GM12801 (cell line): ENCODE measurements around the gene TBL1X.

Experiments
- TF ChIP-seq, protein P1 (sequence below): IDR thresholded peaks from one replicate; pipeline ENCODE4 v1.5.1; 2011; ENCODE audit warnings: control low read depth; ENCODE audit not compliant: insufficient read length; ENCODE audit errors: extremely low read depth

The TBL1X gene

DNA sequence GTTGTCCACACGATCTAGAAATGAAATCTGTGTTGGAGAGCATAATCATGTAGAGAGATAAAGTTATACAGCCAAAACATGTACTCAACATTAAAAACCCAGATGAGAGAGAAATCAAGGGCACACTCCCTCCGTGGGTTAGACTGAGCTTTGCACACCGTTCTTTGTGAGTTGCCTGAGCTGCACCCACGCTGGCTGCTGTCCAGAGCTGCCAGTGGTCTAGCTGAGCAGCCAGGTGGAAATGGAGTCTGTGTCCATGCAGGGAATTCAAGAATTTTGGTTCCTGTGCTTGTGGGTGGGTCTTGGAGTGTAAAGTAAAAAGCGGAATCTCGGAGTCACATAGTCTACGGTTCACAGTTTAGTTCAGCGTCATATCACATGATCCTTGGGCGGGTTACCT is 216.2 kb downstream of the TBL1X start:
- TF ChIP-seq, protein P1, sequence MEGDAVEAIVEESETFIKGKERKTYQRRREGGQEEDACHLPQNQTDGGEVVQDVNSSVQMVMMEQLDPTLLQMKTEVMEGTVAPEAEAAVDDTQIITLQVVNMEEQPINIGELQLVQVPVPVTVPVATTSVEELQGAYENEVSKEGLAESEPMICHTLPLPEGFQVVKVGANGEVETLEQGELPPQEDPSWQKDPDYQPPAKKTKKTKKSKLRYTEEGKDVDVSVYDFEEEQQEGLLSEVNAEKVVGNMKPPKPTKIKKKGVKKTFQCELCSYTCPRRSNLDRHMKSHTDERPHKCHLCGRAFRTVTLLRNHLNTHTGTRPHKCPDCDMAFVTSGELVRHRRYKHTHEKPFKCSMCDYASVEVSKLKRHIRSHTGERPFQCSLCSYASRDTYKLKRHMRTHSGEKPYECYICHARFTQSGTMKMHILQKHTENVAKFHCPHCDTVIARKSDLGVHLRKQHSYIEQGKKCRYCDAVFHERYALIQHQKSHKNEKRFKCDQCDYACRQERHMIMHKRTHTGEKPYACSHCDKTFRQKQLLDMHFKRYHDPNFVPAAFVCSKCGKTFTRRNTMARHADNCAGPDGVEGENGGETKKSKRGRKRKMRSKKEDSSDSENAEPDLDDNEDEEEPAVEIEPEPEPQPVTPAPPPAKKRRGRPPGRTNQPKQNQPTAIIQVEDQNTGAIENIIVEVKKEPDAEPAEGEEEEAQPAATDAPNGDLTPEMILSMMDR: no peak

DNA sequence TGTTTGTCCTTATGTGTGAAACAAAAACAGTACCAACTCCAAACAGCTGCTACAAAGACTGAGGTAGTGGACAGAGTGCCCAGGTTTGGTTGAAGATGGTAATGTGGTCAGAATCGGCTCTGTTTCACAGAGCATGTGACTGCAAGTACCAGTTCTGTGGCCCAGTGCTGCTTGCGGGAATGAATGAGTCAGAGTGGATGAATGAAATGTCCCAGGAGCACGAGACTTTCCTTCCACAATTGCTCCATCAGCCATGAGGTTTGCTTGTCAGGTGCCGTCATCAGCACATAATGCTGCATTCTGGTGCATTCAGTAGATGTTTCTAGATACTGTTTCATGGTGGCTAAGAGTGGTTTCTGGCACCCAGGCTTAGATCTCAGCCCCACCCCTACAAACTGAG is 216.6 kb downstream of the TBL1X start:
- TF ChIP-seq, protein P1: no peak

DNA sequence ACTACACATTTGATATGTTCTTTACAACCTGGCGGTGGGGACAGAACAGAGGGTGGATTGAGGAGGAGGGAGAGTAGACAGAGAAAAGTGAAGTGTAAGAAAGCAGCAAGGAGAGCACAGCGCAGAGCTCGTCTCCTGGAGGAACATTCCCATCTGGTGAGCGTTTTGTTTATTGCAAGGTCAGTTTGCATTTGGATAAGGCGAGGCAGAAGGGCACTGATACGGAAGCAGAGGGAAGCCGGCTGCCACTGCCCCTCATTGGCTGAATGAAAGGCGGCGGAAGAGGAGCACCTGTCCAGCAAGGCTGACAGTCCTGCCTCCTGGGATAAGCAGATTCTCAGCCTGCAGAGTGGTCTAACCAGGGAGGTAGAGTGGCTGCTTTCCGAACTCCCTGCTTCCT is 217.6 kb downstream of the TBL1X start:
- TF ChIP-seq, protein P1: no peak

DNA sequence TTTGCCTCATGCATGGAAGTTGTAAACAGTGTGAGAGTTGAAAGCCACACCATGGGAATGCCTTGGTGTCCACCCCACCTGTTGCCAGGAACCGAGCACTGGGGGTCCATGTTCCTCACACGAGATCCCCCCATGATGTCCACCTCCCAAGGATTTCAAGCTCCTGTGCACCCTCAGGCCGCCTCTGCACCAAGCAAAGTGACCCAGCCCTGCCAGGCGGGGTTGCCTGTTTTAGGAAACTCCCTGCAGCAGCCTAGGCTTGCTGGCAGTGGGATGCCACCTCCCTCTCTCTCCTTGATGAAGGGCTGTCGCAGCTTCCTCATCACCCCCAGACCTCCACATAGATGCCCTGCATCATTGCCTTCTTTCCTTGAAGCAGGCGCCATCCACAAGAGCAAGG is 218.0 kb downstream of the TBL1X start:
- TF ChIP-seq, protein P1: no peak

DNA sequence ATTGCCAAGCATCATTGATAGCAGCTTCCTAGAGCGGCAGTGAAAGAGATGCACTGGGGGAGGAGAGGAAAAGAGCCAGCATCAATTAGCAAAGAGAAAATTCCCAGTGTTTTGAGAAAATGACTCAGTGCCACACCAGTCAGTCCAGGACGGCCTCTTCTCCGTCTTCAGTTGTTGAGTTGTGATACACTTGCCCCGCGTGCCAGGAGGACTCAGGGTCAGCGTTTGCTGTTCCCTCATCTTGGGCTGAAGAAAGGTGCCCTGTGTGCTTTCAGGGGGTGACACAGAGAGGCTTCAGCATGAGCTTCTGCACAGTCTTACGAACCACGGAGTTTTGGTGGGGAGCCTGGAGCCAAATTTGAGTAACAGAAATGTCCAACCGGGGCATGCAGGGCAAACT is 218.5 kb downstream of the TBL1X start:
- TF ChIP-seq, protein P1: no peak

DNA sequence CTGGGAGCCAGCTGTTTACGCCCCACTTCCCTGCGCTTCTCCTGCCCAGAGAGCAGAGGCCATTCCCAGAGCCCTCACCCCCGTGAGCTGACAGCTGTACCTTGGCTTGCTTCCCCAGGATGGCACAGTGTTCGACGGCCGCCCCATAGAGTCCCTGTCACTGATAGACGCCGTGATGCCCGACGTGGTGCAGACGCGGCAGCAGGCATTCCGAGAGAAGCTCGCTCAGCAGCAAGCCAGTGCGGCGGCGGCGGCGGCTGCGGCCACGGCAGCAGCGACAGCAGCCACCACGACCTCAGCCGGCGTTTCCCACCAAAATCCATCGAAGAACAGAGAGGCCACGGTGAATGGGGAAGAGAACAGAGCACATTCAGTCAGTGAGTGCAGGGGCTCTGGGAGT is 223.0 kb downstream of the TBL1X start:
- TF ChIP-seq, protein P1: no peak

DNA sequence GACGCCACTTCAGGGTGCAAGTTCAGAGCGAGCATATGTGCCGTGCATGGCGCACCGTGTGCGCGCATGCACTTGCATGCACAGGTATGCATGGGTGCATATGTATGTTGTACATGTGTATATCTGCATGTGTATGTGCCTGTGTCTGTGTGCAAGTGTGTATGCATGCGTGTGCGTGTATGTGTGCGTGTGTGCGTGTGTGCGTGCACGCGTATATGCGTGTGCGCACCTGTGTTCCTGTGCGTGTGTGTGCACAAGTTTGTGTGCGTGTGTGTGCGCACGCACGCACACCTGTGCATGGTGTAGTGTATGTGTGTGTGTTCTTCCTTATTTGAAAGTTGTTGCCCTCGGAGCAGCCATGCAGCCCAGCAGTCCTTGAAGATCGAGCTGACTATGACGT is 224.0 kb downstream of the TBL1X start:
- TF ChIP-seq, protein P1: no peak

DNA sequence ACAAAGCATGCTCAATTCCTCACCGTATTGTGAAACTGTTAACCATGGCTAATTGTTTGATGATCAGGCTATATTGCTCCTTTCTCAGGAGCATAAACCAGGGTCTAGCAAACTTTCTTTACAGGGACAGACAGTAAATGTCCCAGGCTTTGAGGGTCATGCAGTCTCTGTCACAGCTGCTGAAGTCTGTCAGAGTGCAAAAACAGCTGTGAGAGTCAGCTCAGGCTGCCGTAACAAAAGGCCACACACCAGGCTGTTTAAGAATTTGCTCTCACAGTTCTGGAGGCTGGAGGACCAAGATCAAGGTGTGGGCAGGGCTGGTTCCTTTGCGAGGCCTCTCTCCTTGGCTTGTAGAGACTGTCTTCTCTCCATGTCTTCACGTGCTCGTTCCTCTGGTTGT is 225.2 kb downstream of the TBL1X start:
- TF ChIP-seq, protein P1: no peak
